Embryonic facial prominence (tissue), 1 donor: ENCODE measurements around the gene IQCE.

Source experiments
- DNase-seq: peaks from one replicate; pipeline ENCODE4 v3.0.0-alpha.2; 2016; ENCODE audit errors: extremely low spot score

The IQCE gene

GRCh38 chr7:2646680-2647571 is 88.1 kb downstream of the IQCE start:
- no peak for DNase-seq

DNA sequence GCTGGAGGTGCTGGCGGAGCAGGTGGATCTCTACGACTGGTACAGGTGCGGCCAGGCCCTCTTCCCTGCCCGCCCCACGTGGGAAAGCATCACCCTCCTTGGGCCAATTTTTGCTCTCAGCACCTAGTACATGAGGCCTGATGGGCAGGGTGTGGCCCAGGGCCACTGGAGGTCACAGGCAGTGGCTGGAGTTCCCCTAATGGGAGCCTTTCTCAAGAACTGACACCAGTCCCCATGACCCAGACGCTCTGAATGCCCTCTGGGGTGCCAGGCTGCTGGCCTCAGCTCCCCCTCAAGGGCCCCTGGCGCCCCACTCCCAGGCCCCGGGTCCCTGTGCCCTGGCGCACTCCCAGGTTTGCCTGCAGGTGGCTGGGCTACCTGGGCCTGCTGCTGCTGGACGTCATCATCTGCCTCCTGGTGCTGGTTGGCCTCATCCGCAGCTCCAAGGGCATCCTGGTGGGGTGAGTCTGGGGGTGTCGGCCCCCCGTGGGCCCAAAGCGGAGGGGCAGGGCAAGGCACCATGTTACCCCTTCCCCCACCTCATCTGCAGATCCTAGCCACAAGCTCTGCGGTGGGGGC is 88.9 kb downstream of the IQCE start:
- DNase-seq: no peak

DNA sequence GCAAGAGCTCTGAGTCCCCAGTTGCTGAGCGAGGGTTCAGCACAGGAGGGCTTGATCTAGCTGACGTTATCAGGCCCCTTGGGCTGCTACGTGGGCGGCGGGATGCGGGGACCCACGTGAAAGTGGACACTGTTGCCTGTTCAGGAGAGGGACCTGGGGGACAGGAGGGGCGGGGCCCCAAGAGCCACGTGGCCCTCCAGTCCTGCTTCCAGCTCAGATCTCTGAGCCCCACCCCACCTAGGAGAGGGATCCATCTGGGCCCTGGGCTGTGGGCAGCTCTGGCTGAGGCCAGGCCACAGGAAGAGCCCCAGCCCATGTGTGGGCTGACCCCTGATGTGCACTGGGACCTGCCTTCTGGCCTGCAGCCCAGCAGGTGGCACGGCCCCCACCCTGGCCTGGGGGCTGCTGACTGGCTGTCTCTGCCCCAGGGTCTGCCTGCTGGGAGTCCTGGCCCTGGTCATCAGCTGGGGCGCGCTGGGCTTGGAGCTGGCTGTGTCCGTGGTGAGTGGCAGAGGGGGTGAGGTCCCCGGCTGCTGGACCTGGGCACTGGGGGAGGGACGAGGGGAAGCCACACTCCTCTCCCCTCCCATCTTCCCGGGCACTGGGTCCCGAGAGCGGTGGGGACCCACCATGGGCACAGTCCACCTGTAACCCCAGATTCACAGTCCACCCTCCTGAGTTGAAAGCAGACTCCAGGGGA is 90.5 kb downstream of the IQCE start:
- DNase-seq: no peak

GRCh38 chr7:2649991-2650390 is 91.2 kb downstream of the IQCE start:
- no peak for DNase-seq

DNA sequence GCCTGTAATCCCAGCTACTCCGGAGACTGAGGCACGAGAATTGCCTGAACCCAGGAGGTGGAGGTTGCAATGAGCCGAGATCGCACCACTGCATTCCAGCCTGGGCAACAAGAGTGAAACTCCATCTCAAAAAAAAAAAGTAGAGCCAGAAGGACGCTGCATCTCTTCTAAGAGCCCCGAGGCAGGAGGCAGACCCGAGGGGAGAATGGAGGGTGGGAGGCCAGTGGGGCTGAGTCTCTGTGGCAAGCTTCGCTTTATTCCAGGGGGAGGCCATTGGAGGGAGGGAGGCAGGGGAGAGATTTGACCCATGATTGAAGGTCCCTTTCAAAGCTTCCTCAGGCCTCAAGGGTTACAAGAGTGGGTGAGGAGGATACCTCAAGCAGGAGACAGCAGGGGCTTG is 91.7 kb downstream of the IQCE start:
- DNase-seq: no peak

DNA sequence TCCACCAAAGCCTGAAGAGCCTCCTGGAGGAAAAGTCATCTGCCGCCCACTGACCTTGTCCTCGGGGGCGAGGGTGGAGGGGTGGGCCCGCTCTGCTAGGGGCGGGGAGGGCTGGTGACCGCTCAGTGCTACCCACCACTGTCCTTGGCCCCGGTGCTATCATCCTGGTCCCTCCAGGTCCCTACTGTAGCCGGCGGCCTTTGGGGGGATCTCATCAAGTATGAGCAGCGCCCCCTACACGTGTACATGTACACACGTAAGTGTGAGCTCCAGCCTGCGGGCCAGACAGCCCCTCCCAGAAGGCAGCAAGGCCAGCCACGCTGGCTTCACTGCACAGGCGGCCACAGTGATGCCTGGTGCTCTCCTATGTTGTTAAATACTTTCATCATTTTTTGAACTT is 92.6 kb downstream of the IQCE start:
- no peak for DNase-seq

GRCh38 chr7:2651847-2652735 is 93.3 kb downstream of the IQCE start:
- no peak for DNase-seq

- no peak for DNase-seq
Observed at GRCh38 chr7:2652736-2653060, 93.9 kb downstream of the IQCE start.

DNA sequence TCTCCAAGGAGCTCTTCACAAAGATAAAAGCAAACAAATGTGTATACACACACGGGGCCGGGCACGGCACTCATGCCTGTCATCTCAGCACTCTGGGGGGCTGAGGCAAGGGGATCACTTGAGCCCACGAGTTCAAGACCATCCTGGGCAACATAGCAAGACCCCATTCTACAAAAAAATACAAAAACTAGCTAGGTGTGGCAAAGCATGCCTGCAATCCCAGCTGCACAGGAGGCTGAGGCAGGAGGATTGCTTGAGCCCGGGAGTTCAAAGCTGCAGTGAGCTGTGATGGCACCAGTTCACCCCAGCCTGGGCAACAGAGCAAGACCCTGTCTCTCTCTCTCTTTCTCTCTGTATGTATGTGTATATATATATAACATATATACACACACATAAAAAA is 95.3 kb downstream of the IQCE start:
- DNase-seq: no peak

GRCh38 chr7:2655870-2656614 is 97.3 kb downstream of the IQCE start:
- DNase-seq: no peak

- no peak for DNase-seq
Observed at GRCh38 chr7:2657208-2657607, 98.4 kb downstream of the IQCE start.

DNA sequence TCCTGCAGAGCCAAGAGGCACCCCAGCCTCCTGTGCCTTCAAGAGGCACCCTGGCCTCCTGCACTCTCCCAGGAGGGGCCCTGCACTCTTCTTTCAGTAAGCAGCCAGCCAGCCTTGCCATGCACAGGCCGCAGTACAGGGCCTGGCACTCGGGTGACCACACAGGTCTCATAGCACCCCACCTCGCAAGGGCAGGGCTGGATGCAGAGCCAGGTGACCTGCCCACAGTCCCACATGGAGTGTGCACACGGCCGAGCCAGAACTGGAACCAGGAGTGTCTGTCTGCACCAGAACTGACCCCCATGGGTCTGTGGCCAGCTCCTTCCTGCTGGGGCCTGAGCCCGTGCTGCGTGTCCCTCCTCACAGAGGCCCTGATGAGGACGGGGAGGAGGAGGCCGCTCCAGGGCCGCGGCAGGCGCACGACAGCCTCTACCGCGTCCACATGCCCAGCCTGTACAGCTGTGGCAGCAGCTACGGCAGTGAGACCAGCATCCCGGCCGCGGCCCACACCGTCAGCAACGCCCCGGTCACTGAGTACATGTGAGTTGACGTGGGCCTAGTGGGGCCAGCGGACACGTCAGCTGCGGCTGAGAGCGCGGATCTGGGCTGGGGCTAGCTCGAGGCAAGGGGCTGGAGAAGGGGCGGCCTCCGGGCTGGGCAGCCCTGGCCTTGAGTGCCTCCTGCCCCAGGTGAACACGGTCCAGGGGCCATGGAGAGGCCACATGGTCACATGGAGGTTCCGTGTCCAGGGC is 99.3 kb downstream of the IQCE start:
- no peak for DNase-seq

DNA sequence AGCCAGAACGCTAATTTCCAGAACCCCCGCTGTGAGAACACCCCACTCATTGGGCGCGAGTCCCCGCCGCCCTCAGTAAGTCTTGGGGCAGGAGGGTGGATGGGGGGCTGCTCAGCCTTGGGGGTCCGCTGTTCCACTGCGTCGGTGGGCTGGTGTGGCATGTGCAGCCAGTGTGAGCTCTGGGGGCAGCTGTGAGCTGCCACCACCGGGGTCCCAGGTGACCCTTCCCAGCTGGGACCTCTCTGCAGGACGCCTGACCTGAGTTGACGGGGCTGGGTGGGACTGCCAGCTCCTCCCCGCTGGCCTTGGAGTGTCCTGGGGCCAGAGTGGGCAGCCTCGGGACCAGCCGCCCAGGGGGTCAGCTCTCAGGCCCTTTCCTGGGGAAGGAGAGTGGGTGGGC is 100.2 kb downstream of the IQCE start:
- no peak for DNase-seq

GRCh38 chr7:2659556-2660358 is 101.0 kb downstream of the IQCE start:
- DNase-seq: no peak

DNA sequence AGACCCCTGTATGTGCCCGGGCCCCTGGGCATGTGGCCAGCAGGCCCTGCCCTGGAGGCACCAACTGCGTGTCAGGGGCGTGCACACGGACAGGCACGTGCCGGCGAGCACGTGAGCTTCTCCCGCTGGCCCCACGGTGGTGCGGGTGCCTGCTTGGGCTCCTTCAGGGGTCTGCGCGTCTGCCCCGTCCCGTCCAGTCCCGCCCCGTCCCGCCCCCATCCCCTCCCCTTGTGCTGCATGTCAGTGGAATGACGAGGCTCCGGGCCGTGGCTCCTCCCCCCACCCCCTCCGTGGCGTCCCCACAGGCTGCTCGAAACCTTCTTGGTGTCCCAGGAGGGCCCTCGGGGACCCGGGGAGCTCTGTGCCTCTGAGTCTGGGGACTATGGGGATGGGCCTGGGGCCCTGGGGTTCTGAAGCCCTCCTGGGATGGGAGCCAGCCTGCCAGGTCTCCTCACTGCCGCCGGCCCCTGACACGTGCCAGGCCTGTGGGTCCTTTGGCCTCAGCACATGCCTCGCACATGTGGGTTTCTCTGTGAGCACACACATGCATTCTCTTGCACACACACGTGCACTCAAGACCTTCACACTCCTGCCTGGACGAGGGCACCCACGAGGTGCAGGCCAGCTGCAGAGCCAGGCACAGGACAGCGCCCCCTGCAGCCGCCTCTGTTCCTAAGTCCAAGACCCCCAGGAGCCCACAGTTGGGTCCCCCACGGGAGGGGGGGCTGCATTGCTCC is 101.7 kb downstream of the IQCE start:
- no peak for DNase-seq

- no peak for DNase-seq
Observed at GRCh38 chr7:2661096-2661449, 102.3 kb downstream of the IQCE start.

DNA sequence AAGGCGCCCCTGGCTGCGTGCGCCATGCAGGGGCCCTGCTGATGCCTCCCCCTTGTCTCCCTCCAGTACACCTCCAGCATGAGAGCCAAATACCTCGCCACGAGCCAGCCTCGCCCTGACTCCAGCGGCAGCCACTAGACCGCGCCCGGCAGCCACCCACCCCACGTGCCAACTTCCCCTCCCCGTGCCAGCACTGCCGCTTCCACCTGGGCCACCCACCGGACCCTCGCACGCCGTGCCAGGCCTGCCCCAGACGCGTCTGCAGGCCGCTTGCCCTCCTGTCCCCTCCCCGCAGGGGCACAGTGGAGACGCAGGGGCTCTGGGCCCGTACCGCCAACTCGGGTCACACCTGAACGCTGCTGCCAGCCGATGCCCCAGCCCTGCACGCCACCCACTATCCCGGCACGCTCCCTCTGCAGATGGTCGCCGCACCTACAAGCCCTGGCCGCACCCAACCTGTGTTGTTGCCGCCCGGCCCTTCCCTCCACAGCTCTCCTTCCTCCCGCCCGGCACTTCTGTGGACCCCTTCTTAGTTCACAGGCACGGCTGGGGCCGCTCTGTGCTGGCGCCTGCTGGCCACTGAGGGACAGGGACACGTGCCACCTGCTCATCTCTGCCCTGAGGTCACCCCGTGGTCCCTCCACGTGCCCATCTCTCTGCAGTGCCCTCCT is 103.0 kb downstream of the IQCE start:
- DNase-seq: no peak

DNA sequence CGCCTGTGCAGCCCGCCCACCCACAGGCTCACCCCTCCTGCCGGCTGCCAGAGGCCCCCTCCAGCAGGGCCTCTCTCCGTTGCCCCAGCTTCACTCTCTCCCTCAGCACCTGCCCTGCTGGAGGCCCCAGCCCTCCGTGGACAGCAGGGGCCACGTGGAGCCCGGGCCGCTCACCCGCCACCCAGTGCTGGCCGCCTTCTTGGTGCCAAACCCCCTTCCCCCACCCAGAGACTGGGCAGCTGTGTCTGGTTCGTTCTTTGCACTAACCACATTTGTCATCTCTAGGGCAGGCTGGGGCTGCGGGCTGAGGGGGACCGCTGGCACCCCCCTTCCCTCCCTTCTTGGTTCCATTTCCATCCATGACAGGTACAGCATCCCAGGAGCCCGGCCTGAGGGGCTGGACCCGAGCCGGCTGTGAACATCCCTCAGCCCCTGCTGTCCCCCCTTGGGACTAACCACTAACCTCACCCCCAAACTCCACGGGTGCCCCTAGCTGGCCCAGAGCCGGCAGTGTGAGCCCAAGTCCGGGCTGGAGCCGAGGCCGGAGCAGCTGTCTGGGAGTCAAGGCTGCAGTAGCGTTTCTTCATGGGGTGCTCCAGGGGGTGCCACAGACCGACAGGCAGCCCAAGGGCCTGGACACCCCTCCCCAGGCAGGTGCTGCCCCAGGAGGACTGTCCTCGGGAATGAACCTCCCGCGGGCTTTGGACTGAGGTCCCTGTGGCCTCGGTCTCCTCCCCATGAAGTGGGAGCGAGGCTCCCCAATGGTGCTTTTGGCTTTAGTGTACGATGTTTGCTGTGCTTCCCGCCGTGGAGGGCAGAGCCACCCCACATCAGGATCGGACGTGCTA is 103.7 kb downstream of the IQCE start:
- DNase-seq: no peak
